ENCODE results near the gene METTL15.

DNA sequence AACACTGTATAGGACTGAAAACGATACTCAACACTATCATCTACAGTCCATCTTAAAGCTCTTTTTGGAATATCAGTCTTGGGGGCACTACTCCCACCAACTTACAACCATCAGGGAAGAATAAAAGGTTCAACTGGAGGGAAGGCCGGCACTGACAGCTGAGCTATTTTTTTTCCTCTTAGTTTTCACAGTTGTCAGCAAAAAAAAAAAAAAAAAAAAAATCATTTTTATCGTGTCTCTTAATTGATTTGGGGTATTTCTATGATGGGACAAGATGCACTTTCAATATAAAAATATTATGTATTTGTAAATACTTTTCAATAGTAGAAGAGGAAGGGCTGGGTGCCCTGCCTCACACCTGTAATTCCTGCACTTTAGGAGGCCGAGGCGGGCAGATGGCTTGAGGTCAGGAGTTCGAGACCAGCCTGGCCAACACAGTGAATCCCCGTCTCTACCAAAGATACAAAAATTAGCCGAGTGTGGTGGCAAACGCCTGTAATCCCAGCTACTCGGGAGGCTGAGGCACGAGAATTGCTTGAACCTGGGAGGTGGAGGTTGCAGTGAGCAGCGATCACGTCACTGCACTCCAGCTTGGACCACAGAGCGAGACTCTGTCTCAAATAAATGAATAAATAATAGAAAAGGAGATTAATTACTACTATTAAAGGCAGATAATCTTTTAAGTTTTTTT lies 1.7 kb upstream of the METTL15 start:
- TF ChIP-seq, protein P1, sequence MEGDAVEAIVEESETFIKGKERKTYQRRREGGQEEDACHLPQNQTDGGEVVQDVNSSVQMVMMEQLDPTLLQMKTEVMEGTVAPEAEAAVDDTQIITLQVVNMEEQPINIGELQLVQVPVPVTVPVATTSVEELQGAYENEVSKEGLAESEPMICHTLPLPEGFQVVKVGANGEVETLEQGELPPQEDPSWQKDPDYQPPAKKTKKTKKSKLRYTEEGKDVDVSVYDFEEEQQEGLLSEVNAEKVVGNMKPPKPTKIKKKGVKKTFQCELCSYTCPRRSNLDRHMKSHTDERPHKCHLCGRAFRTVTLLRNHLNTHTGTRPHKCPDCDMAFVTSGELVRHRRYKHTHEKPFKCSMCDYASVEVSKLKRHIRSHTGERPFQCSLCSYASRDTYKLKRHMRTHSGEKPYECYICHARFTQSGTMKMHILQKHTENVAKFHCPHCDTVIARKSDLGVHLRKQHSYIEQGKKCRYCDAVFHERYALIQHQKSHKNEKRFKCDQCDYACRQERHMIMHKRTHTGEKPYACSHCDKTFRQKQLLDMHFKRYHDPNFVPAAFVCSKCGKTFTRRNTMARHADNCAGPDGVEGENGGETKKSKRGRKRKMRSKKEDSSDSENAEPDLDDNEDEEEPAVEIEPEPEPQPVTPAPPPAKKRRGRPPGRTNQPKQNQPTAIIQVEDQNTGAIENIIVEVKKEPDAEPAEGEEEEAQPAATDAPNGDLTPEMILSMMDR (conservative IDR thresholded peaks at IDR 0.05; ENCODE audit: low read depth in 2 of 2) = no peak
- TF ChIP-seq, protein P2, sequence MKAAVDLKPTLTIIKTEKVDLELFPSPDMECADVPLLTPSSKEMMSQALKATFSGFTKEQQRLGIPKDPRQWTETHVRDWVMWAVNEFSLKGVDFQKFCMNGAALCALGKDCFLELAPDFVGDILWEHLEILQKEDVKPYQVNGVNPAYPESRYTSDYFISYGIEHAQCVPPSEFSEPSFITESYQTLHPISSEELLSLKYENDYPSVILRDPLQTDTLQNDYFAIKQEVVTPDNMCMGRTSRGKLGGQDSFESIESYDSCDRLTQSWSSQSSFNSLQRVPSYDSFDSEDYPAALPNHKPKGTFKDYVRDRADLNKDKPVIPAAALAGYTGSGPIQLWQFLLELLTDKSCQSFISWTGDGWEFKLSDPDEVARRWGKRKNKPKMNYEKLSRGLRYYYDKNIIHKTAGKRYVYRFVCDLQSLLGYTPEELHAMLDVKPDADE (IDR thresholded peaks at IDR 0.05) = no peak
- TF ChIP-seq, protein P3, sequence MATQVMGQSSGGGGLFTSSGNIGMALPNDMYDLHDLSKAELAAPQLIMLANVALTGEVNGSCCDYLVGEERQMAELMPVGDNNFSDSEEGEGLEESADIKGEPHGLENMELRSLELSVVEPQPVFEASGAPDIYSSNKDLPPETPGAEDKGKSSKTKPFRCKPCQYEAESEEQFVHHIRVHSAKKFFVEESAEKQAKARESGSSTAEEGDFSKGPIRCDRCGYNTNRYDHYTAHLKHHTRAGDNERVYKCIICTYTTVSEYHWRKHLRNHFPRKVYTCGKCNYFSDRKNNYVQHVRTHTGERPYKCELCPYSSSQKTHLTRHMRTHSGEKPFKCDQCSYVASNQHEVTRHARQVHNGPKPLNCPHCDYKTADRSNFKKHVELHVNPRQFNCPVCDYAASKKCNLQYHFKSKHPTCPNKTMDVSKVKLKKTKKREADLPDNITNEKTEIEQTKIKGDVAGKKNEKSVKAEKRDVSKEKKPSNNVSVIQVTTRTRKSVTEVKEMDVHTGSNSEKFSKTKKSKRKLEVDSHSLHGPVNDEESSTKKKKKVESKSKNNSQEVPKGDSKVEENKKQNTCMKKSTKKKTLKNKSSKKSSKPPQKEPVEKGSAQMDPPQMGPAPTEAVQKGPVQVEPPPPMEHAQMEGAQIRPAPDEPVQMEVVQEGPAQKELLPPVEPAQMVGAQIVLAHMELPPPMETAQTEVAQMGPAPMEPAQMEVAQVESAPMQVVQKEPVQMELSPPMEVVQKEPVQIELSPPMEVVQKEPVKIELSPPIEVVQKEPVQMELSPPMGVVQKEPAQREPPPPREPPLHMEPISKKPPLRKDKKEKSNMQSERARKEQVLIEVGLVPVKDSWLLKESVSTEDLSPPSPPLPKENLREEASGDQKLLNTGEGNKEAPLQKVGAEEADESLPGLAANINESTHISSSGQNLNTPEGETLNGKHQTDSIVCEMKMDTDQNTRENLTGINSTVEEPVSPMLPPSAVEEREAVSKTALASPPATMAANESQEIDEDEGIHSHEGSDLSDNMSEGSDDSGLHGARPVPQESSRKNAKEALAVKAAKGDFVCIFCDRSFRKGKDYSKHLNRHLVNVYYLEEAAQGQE (IDR thresholded peaks at IDR 0.05; ENCODE audit: unreplicated experiment) = no peak
- TF ChIP-seq POLR2AphosphoS5 (IDR thresholded peaks at IDR 0.05; ENCODE audit: low read depth) = no peak
- TF ChIP-seq EZH2phosphoT487 (IDR thresholded peaks at IDR 0.05; ENCODE audit: unreplicated experiment) = no peak
- no peak for TF ChIP-seq CREB1 (CRISPR knock-in tag; IDR thresholded peaks at IDR 0.05; ENCODE audit: low read depth)

Data from GM23338 (cell line).